Measurements from ENCODE around the gene EBF4. TPM values are rescaled to one million over a fixed set of nuclear protein-coding genes. Genes with fewer than 3 reads are reported as not detected.

EBF4 gene
- total and polyA plus RNA-seq, 10 of the 15 experiments (the other 5 are each of a cell fraction or from before 2014, with no cell fraction given), result 0.13 TPM; not detected in 9

DNA sequence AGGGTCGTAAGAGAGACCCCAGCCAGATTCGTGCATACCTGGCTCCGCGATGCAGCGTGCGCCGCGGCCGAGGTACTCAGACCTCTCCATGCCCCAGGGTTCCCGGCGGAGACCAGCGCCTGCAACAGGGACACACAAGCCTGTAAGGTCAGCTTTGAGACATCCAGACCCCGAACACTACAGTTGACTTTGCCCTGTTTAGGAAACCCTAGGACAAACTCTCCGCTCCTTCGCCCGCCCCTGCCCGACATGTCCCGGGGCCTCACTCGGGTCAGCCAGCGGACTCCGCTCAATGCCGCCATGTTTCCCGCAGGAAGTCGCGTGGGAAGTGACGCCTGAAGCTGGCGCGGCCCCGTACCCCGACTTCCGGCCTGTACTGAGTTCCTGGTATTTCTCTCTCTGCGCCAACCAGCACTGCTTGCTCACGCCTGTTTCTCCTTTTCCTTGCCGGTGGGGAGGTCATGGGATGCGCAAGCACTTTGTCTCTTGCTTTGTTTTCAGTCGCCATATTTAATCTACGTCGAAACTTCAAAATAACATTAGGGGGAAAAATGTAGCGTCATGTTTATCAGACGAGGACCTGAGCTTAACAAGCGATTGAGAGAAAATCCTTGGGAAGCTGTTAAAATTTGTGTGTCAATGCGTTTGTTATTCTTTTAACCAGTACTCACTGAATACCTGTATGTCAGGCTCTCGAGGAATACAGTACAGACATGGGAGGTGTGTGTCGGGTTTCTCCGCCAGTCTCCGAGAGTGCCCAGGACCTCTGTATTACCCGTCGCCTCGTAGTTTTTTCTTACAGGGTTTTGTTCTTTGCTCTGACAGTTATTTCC lies 28.5 kb upstream of the EBF4 start, which contains the start of gene IDH3B (continued):
- TF ChIP-seq, protein P1, sequence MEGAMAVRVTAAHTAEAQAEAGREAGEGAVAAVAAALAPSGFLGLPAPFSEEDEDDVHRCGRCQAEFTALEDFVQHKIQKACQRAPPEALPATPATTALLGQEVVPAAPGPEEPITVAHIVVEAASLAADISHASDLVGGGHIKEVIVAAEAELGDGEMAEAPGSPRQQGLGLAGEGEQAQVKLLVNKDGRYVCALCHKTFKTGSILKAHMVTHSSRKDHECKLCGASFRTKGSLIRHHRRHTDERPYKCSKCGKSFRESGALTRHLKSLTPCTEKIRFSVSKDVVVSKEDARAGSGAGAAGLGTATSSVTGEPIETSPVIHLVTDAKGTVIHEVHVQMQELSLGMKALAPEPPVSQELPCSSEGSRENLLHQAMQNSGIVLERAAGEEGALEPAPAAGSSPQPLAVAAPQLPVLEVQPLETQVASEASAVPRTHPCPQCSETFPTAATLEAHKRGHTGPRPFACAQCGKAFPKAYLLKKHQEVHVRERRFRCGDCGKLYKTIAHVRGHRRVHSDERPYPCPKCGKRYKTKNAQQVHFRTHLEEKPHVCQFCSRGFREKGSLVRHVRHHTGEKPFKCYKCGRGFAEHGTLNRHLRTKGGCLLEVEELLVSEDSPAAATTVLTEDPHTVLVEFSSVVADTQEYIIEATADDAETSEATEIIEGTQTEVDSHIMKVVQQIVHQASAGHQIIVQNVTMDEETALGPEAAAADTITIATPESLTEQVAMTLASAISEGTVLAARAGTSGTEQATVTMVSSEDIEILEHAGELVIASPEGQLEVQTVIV (IDR thresholded peaks at IDR 0.05; ENCODE audit: borderline replicate concordance, partially characterized antibody), result peak; percentile 58
- no peak for TF ChIP-seq TCF3 (IDR thresholded peaks at IDR 0.05; ENCODE audit: borderline replicate concordance, insufficient read depth, low read depth, low read length)
- peak; percentile 92 for TF ChIP-seq POLR2AphosphoS2 (IDR thresholded peaks at IDR 0.05; ENCODE audit: low read depth, low read length)
- no peak for TF ChIP-seq ZNF24 (IDR thresholded peaks at IDR 0.05)
- no peak for TF ChIP-seq RCOR1 (conservative IDR thresholded peaks at IDR 0.05; ENCODE audit: low read depth, low read length)
- TF ChIP-seq BCL11A (IDR thresholded peaks at IDR 0.05; ENCODE audit: low read depth, low read length), result no peak
- TF ChIP-seq WRNIP1 (IDR thresholded peaks at IDR 0.05; ENCODE audit: borderline replicate concordance, low read depth, low read length), result no peak
- TF ChIP-seq MEF2A (IDR thresholded peaks at IDR 0.05; ENCODE audit: insufficient read depth, low read depth, low read length), result no peak
- peak; percentile 40; the same call in 1 of the 2 replicates for TF ChIP-seq ATF2 (IDR thresholded peaks at IDR 0.05; ENCODE audit: low read length)
- TF ChIP-seq POLR2A (IDR thresholded peaks at IDR 0.05; ENCODE audit: low read depth, low read length), result peak; percentile 94
- peak; percentile 70 for TF ChIP-seq NR2C1 (IDR thresholded peaks at IDR 0.05)
- TF ChIP-seq ELK1 (IDR thresholded peaks at IDR 0.05; ENCODE audit: low read depth, low read length), result peak; percentile 94
- TF ChIP-seq EED (IDR thresholded peaks at IDR 0.05; ENCODE audit: low read depth), result no peak
- no peak for TF ChIP-seq ZBTB11 (CRISPR knock-in tag; IDR thresholded peaks at IDR 0.05)
- TF ChIP-seq YY1 (IDR thresholded peaks at IDR 0.05; ENCODE audit: low read depth, low read length), result peak; percentile 100
- no peak for TF ChIP-seq SUPT20H (IDR thresholded peaks at IDR 0.05; ENCODE audit: borderline replicate concordance, control insufficient read depth, low read depth, low read length)
- no peak for TF ChIP-seq STAT3 (IDR thresholded peaks at IDR 0.05; ENCODE audit: low read depth, low read length)
- TF ChIP-seq JUND (IDR thresholded peaks at IDR 0.05; ENCODE audit: low read depth, low read length), result no peak

Data from GM12878 (cell line).